Measurements from ENCODE around the gene NEU3.
A peak's percentile ranks its signal among the peaks of the same experiment; 100 is the strongest.

The NEU3 gene

GRCh38 chr11:74988541-74989259, at the start of gene NEU3:
NEU3 (plus strand) TSS chr11:74988933; CDS start chr11:74989061, 128 bp downstream.
- Histone ChIP-seq H3K27ac (peak within 1 kb of the TSS; percentile 65 to 84), H3K4me3 (peak within 1 kb of the TSS; percentile 92)
- peak; percentile 83 for DNase-seq (ENCODE audit: low spot score)
- no peak for TF ChIP-seq CTCF (IDR thresholded peaks at IDR 0.05)

GRCh38 chr11:74941492-74941891, 47.2 kb upstream of the NEU3 start:
- H3K27ac ChIP-seq: no peak overlapping the region
- TF ChIP-seq CTCF (IDR thresholded peaks at IDR 0.05): no peak
- no peak for DNase-seq (ENCODE audit: low spot score)
- H3K4me3 ChIP-seq: no peak overlapping the region

- Histone ChIP-seq H3K27ac (no peak overlapping the region), H3K4me3 (no peak overlapping the region)
- no peak for TF ChIP-seq CTCF (IDR thresholded peaks at IDR 0.05)
- DNase-seq (ENCODE audit: low spot score): no peak
These were observed 46.5 kb upstream of the NEU3 start for GRCh38 chr11:74942073-74942759.

GRCh38 chr11:74948546-74948897, 40.2 kb upstream of the NEU3 start:
- Histone ChIP-seq H3K4me3 (peak overlapping the region; percentile 84), H3K27ac (peak overlapping the region; percentile 45 to 92)
- no peak for TF ChIP-seq CTCF (IDR thresholded peaks at IDR 0.05)
- DNase-seq (ENCODE audit: low spot score): no peak

- DNase-seq (ENCODE audit: low spot score): peak; percentile 99
- H3K4me3 ChIP-seq: peak within 1 kb of the TSS; percentile 84
- H3K27ac ChIP-seq: peak within 1 kb of the TSS; percentile 45 to 92
- TF ChIP-seq CTCF (IDR thresholded peaks at IDR 0.05): no peak
These were observed 39.6 kb upstream of the NEU3 start, which contains the start of the genes SPCS2 and XRRA1 for GRCh38 chr11:74948898-74949752. SPCS2 (plus strand) TSS chr11:74949266; CDS start chr11:74949286, 20 bp downstream. XRRA1 (minus strand) TSS chr11:74949091; CDS start chr11:74940878, 8,213 bp downstream.

GRCh38 chr11:74949753-74950137, 39.0 kb upstream of the NEU3 start:
- Histone ChIP-seq H3K27ac (peak overlapping the region; percentile 45 to 92), H3K4me3 (peak overlapping the region; percentile 84)
- no peak for DNase-seq (ENCODE audit: low spot score)
- TF ChIP-seq CTCF (IDR thresholded peaks at IDR 0.05): no peak

Data from coronary artery (tissue), 2 donors.